NB4 (cell line): ENCODE data around the gene SNRPD3.

Source experiments
- MYC ChIP-seq: IDR thresholded peaks from 2 replicates; pipeline ENCODE4 v1.6.1; 2011; ENCODE audit warnings: low read depth, low read length
- POLR2A ChIP-seq: IDR thresholded peaks from 2 replicates; pipeline ENCODE4 v1.6.1; 2011; ENCODE audit warnings: mild to moderate bottlenecking; ENCODE audit not compliant: insufficient read length; ENCODE audit errors: extremely low read depth
- TF ChIP-seq, protein P1 (sequence below): IDR thresholded peaks from one replicate; pipeline ENCODE4 v1.5.1; 2012; ENCODE audit warnings: low read depth, low read length

DNA sequence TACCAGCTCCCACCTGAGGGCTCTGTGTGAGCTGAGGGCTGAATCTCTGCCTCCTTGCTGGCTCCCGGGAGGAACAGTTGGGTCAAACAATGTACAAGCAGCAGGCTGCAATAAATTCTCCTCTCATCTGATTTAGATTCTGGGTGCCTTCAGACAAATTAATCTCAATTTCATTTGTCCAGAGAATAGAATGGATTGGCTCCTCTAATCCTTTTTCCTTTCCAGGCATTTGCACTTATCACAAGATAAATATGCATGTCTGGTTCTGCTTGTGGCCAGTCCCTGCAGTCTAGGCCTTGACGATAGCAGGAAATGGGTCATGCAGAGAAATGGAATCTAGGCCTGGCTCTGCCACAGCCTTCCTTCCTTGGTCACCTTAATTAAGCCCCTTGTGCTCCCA is 31.9 kb upstream of the SNRPD3 start:
- TF ChIP-seq, protein P1, sequence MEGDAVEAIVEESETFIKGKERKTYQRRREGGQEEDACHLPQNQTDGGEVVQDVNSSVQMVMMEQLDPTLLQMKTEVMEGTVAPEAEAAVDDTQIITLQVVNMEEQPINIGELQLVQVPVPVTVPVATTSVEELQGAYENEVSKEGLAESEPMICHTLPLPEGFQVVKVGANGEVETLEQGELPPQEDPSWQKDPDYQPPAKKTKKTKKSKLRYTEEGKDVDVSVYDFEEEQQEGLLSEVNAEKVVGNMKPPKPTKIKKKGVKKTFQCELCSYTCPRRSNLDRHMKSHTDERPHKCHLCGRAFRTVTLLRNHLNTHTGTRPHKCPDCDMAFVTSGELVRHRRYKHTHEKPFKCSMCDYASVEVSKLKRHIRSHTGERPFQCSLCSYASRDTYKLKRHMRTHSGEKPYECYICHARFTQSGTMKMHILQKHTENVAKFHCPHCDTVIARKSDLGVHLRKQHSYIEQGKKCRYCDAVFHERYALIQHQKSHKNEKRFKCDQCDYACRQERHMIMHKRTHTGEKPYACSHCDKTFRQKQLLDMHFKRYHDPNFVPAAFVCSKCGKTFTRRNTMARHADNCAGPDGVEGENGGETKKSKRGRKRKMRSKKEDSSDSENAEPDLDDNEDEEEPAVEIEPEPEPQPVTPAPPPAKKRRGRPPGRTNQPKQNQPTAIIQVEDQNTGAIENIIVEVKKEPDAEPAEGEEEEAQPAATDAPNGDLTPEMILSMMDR = no peak
- TF ChIP-seq MYC = no peak
- TF ChIP-seq POLR2A = no peak
